DMS53 (cell line): Measurements from ENCODE around the gene C1orf159.

Experiments used
- DNase-seq: peaks from one replicate; lab custom pipeline; 2025; lab: John Stamatoyannopoulos, UW

C1orf159 gene

DNA sequence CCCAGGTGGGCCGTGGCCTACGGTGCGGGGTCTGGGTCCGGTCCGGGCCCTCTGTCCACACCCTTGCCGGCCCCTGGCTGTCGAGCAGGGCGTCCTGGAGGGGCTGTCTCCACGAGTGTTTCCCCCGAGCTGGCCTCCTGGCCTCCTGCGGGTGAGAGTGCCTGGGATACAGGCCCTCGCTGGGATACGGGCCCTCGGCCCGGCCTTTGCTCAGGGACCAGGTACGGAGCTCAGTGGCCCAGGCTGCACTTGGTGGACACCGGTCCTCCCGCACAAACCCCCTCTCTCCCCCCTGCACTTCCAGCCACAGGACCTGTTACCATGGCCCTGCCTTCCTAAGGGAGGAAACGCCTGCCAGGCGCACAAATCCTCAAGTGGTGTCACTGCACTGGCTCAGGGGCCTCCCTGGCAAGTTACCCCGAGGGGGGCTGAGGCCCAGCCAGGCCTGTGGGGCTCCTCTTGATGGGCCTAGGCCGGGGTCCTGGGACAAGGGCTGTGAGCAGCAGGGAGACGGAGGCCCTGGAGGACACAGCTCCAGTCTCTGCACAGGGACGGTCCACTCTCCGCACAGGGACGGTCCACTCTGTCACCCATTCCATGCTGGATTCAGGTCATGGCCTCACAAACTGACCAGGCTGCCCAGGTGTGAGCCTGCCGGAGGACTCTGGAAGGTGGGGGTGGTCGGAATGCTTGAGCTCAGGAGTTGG is 23.6 kb downstream of the C1orf159 start:
- DNase-seq: no peak

DNA sequence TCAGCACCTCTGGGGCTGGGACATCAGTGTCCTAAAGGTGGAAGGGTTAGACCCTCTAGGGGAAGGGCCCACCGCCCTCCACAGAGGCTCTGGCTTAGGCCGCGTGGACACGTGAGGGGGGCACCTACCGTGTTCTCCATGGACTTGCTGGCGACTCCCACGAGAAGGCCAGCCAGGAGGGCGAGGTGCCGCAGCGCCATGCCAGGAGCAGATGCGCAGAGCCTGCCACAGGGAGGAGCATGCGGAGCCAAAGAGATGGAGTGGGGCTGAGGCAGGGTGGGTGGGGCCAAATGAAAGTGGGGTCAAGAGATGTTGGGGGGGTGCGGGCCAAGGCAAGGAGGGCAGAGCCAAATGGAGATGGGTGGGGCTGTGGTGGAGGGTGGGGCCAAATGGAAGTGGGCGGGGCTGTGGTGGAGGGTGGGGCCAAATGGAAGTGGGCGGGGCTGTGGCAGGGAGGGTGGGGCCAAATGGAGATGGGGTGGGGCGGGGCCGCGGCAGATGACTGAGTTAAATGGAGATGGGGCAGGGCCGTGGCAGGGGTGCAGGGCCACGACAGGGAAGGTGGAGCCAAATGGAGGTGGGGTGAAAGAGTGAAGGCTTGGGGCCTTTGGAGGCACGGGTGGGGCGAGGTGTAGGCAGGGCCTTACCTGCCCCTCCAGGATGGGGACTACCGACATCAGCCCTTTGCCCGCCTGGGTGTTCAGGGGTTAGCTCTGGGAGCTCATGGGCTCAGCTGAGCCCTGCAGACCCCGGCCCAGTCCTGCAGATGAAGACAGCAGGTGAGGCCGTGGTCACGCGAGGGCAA is 24.3 kb downstream of the C1orf159 start:
- DNase-seq: no peak

DNA sequence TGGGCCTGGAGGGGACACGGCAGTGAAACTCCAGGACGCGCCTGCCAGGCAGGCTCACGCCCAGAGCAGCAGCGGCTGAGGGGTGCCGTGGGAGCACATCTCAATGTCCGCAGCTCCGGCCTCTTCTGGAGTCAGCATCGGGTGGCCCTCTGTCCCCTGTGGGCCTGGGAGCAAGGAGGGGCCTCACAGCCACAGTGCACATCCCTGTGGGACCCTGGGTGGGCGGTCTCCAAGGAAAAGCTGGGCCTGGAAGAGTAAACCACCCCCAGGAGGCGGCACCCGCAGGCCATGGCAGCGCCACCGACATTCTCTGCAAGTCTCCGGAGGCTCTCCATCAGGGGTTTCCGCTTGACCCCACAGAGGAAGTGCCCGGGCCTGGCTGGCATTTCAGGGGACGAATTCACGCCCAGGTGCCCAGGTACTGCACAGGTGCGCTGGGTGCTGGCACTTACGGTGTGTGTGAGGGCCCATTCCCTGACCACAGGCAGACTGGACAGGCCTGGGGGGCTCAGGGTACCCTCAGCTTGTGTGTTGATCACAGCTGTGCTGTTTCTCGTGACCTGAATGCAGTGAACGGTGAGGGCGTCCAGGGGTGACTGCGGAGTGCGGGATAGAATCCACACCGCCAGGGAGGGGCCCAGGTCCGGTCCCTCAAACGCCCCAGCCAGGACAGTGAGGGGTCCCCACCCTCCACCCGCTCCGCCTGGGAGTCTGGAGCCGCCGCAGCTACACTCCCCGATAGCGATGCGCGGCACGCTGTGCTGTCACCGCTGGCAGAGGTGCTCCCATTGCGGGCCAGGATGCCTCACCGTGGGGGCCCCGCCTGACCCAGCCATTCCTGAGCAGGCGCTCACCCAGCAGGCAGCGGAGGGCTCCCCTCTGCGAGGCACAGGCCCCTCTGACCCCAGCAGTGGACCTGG is 25.2 kb downstream of the C1orf159 start:
- no peak for DNase-seq

DNA sequence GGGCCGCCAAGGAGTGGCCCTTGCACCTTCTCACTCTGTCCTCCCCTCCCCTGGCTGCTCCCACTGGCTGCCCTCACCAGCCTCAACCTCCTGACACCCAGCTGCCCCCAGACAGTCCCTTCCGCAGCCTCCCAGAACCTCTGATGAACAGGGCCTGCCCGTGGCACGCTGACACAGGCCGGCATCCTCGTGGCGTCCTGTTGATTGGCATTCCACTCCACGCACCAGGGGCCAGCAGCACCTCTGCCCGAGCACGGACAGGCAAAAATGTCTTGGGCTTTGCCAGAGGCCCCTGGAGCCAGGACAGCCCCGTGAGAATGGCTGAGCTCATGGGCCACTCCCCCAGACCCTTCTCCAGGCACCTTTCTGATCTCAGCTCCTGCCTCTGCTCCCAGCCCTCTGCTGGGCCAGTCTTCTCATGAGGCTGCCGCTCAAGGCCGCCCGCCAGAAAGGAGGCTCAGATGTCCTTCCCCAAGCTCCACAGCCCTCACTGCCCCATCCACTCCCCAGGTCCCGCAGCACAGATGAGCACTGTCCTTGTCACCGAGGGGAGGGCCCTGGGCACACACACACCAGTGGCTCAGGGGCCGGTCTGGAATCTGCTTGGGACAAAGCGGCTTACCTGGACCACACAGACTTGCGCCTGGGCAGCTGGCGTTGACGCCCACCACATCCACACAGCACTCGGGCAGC is 26.0 kb downstream of the C1orf159 start:
- DNase-seq: no peak

DNA sequence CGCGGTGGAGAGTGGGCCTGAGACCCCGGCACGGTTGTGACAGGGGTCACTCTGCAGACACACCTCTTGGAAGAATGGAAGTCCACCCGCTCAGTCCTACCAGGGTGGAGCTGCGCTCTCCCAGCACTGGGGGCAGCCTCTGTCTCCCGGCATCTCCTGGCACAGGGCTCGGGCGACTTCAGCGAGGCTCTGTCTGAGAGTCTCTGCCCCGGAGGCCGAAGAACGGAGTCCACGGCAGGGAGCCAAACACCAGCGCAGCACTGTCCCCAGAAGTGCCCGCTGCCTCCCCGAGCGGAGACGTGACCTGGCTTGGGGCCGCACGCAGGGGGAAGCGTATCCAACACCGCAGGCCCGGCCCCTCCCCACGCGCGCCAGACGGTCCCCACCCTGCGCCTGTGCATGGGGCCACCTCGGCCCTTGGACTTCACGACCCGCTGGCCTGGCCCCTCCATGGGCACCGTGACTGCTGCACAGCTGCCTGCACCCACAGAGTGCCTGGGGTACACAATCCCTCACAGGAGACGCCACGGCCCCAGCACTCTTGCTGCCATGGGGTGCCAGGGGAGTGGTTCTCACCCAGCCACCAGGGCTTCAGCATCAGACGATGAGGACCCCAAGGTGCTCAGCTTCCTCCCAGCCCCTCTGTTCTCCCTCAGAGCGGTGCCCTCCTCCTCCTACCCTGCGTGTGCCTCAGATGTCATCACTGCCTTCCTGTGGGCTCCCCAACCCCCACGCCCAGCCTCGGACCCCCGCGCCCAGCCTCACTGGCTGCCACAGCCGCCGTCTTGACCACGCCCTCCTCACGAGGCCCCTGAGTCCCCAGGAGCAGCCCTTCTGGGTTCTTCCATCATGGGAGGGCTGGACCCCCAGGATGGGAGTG is 26.8 kb downstream of the C1orf159 start:
- no peak for DNase-seq

DNA sequence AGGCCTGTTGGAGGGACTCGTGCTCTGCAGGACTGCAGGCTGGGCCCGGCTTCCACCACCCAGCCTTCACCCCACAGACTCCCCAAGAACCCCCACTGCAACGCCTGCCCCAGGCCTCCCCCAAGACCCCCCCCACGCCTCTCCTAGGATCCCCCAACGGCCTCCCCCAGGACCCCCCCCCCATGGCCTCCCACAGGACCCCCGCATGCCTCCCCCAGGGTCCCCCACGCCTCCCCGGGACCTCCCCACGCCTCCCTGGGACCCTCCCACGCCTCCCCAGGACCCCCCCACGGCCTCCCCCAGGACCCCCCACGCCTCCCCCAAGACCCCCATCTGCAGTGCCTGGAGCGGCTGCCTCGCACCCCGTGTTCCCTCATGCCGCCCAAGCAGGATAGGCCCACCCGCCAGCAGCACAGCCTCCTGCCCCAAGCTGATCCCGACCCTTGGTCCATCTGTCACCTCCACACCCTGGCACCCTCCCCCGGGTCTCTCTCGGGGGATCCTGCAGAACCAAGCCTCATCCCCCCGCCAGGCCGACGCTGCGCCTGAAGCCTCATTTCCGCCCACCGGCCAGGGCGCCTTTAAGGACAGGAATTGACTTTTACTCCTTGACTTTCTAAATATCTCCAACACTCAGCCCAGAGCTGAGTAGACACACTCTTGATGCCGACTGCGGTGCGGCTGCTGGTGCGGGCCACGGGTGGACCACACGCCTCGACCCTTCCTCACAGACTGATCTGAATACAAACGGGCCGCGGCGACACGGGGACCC is 27.7 kb downstream of the C1orf159 start:
- no peak for DNase-seq

DNA sequence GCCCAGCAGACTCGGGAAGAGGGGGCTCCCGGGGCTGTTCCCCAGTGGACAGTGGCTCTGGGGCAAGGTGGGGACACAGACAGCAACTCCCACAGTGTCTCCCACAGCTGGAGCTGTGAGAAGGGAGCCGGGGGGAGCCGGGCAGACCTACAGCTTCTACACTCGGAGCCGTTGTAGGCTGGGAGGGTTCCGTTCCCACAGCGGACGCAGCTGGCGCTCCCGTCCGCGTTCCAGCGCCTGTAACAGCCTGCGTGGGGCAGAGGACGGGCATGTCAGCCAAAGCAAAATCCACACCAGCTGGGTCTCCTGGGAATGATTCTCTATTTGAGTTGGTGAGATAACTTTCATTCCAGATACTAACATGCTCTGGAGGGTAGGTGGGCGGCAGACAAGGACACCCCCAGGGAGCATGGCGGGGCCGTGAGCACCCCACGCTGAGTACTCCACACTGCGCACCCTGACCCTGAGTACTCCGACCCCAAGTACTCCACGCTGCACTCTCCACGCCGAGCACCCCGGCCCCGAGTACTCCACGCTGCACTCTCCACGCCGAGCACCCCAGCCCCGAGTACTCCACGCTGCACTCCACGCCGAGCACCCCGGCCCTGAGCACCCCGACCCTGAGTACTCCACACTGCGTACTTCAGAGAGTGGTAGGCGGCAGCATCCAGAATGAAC is 28.4 kb downstream of the C1orf159 start:
- DNase-seq: no peak

DNA sequence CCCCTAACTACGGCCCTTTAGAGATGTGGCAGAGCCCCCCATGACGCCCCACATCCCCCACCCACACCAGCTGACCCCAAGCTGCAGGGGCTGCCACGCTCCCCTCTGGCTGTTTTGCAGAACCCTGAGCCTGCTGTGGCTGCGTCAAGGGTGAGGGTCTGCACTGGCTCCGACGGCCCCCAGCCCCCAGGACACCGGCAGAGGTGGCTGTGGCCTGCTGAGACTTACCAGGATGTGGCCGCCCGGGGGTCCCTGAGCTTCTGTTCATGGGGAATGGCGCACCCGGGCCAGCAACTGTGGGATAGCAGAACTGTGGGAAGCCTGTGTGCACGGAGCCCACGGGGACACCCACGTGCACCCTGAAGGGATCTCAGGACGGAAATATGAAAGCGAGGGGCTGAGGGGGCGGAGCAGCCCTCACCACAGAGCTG is 29.0 kb downstream of the C1orf159 start:
- no peak for DNase-seq

DNA sequence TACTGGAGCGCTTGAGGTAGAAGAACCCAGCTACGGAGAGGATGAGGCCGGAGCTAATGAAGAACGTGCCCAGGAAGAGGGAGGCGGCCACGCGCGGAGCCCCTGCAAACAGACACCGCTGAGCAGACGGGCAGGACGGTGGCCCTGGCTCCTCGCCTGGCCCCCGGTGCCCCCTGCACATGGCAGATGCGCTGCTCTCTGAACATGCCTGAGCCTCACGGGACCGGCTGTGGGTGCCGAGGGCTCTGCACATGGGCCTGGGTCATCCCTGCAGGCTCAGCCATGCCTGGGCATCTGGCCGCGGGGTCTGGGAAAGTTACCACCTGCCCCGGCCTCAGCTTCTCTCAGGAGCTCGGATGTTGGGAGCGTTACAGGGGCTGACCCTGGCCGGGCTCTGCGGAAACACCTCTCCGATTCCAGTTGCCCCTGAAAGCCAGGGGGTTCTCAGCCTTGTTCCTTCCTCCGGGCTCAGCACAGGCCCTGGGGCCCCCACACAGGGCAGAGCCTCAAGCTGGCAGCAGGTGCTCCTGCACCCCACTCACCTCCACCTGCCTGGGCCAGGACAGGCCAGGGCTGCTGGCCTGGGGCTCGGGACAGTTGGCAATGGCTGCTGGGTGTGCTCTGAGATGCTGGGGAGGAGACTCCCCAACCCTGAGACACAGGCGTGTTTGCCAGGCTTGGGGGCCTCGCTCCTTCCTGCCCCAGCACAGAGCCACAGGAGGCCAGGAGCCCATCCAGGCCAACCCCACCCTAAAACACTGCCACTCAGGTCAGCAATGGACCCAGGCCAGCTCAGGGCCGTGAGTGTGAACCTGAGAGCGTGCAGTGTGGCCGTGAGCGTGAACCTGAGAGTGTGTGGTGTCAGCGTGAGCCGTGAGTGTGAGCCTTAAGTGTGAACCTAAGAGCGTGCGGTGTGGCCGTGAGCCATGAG is 29.7 kb downstream of the C1orf159 start:
- no peak for DNase-seq

DNA sequence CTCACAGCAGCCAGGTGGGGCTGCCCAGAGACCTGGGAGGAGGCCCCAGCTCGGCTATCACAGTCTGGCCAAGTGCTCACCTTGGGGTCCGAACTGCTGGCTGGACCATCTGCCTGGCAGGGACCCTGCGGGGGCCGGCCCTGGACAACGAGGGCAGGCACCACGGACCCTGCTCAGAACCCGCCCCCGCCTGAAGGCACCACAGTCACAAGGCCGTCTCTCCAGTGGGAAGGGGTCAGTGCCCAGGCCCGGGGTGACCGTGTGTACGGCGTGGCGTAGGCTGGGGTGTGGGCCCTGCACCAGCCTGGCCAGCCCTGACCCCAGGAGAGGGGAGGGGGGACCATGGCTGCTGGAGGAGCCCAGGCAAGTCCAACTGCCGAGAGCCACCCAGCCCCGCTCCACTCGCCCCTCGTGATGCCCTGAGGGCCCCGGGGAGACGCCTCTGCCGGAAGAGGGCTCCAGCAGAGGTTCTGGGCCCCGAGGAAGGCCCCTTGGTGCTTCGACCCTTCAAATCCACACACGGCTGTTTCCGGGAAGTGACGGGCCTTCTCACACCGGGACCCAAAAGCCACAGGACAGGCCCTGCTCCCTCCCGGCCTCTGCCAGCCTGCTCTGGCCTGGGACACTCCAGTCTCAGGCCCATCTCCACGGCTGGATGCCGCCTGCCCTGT is 30.6 kb downstream of the C1orf159 start:
- no peak for DNase-seq

DNA sequence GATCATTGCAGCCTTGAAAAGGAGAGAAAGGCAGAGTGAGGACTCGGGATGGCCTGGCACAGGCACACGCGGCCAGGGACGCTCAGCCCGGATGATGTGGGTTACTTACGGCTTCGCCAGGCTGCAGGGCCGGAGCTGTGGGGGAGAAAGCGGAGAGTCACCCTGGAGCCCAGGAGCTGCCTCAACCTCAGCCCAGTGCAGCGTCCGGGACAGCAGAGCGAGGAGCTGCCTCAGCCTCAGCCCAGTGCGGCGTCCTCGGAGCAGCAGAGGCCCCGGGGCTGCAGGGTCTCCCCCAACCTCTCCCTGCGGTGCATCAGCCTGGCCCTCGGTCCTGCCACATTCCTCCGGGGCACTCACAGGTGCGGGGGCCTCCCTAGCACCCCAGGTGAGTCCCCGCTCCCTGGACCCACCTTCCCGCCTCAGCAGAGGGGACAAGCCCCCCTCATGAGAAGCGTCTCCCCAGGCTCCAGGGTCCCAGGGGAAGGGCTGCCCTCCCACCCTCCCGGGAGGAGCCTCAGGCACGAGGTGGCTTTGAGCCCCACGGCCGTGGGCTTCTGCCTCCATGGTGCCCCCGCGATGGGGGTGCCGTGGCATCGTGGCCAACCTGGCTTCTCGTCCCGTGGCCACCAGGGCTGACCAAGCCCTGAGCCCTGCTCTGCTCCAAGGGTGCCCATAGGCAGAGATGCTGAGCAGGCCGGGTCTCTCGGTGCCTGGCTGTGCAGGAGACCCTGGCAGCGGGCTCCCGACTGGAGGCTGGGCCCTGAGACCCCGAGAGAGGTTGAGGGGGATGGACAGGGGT is 31.3 kb downstream of the C1orf159 start:
- no peak for DNase-seq

DNA sequence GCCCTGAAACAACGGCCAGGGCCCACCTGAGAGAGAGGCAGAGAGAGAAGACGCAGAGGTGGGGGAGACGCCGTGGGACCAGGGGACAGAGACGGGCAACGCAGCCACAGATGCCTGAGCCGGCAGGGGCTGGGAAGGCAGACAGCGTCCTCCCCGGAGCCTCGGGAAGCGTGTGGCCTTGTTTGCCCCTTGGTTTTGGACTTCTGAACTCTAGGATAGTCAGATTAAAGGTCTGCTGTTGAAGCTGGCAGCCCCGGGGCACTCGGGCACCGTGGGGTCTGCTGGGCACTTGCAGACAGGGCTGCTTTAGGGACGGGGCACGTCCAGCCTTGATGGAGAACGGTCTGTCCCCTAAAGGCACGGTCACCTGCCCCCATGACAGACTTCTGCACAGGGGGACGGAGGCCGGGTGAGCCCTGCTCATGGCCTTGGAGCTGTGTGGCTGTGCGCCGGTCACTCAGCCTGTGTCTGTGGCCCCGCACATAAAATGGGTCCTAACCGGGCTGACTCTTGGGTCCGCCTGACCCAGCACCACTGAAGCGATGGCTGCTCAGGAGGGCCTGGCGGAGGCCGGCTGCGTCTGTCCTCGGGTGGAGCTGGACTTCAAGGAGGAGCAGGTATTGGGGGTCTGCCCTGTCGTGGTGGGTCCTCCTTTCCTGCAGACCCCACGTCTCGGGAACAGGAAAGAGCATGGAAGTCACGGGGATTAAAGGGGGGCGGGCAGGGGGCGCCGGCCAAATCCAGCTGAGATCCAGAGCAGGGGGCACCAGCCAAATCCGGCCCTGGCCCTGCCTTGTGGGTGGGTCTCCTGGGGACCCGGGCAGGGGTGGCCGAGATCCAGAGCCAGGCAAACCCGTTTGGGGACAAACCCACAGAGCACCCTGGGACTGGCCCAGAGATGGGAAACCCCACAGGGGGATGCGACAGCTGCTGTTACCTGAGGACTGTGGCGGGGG is 32.2 kb downstream of the C1orf159 start:
- DNase-seq: no peak

DNA sequence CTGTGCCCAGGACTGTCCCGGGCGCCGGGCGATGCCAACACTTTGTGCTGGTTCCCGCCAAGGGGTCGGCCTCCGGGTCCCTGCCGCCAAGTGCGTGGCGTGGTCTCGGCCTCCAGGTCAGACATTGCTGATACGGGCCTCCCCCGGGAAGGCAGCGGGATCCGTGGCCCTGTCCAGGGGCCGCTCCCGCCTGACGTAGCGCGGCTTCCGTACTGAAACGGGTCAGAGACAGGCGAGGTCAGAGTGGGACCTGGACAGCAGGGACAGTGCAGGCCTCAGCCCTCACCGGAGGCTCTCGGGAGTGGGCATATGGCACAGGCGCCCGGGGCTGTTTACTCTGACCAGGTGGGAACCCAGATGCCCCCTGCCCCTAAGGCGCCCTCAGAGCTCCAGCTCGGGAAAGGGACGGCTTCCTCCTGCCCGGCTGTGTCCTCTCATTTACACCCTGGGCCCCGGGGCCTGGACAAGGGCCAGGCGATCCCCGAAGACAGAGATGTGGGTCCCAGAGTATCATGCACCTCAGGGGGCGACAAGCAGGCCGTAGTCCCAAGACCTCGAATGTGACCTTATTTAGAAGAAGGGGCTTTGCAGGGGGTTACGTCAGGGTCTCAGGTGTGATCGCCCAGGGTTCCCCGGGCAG is 33.0 kb downstream of the C1orf159 start:
- no peak for DNase-seq

DNA sequence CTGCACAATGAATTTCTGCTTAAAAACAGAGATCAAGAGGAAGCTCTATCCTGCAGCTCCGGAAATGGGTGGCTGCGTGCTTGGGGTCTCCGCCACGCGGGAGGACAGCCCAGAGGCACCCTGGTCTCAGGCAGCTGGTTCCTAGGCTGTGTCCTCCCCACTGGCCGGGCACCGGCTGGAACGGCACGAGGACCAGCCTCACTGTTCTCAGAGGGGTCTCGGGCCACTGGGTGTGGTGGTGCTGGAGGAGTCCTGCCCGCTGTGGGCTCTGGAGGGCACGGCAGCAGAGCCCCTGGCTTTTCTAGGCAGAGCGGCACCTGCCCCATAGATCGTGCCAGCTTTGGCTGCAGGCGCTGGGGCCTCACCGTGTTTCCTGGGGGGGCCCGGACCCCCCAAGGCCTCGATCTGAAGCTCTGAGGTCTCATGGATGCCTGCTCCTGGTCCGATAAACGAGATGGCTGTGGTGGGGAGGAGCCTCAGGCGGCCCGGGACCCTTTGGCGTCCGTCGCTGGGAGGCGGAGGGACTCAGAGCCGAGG is 33.6 kb downstream of the C1orf159 start:
- DNase-seq: no peak
